Activated naive CD8-positive, alpha-beta T cell treated with anti-CD3 and anti-CD28 coated beads, Interleukin-2, amount 10 ng/mL, durations not matched to agents 7 days and 5 days (primary cell): ENCODE results near the gene IER3IP1. TPM values are rescaled to one million over a fixed set of nuclear protein-coding genes. Genes with fewer than 3 reads are reported as not detected.
"Not testable (repeated sequence)": the region's sequence is repeated elsewhere in the genome, so short reads cannot be mapped to it uniquely, and the experiment has no call there.

Source experiments
- ATAC-seq: fragments of 150-1000 bp; cut with Tn5 transposase; one replicate; pipeline ENCODE4 v1.10.0; 2021; ENCODE audit warnings: low read depth, moderate library complexity
- POLR2A ChIA-PET: fragments of 350-600 bp; sonication (Branson Sonifier 250); formaldehyde crosslinking; loops from one replicate; lab custom pipeline; 2021; ENCODE audit warnings: antibody characterized with exemption; lab: Charles Lee
- DNase-seq: peaks from one replicate; pipeline ENCODE4 v3.0.0; 2021
- H3K27ac Mint-ChIP-seq: one replicate; pipeline ENCODE4 v1.8.0; 2022; ENCODE audit warnings: mild to moderate bottlenecking, mixed read lengths
- H3K27me3 Mint-ChIP-seq: one replicate; pipeline ENCODE4 v1.8.0; 2022; ENCODE audit warnings: mild to moderate bottlenecking, moderate library complexity, mixed read lengths
- H3K36me3 Mint-ChIP-seq: one replicate; pipeline ENCODE4 v1.8.0; 2021; ENCODE audit warnings: mild to moderate bottlenecking, mixed read lengths
- H3K4me1 Mint-ChIP-seq: one replicate; pipeline ENCODE4 v1.8.0; 2021; ENCODE audit warnings: mixed read lengths
- H3K4me3 Mint-ChIP-seq: one replicate; pipeline ENCODE4 v1.8.0; 2022; ENCODE audit warnings: mild to moderate bottlenecking, moderate library complexity, mixed read lengths
- H3K9me3 Mint-ChIP-seq: one replicate; pipeline ENCODE4 v1.8.0; 2021; ENCODE audit warnings: mixed read lengths
- total RNA-seq, 2 experiments: library from RNA; stranded (reverse); gene quantifications; one replicate each; pipeline ENCODE4 v1.2.3, GENCODE V29; 2021

IER3IP1 gene, protein sequence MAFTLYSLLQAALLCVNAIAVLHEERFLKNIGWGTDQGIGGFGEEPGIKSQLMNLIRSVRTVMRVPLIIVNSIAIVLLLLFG
- total RNA-seq: 10 to 100 TPM; 10.8 to 11.0 TPM

GRCh38 chr18:47175898-47176575 lies at the start of gene IER3IP1:
TSS of gene IER3IP1 (minus strand) at chr18:47176364. CDS start at chr18:47176277, 87 bp downstream.
- no peaks in the 10 kb centered on the region for H3K36me3 Mint-ChIP-seq
- POLR2A ChIA-PET: no interaction called here
- ATAC-seq (peak; percentile 85), DNase-seq (peak; percentile 90)
- H3K4me1 Mint-ChIP-seq: no peaks in the 10 kb centered on the region
- no peaks in the 10 kb centered on the region for H3K27me3 Mint-ChIP-seq
- H3K4me3 Mint-ChIP-seq: no peak within 1 kb of the TSS
- H3K27ac Mint-ChIP-seq: peak within 1 kb of the TSS; percentile 65
- H3K9me3 Mint-ChIP-seq: no peaks in the 10 kb centered on the region

- Mint-ChIP-seq H3K36me3 (no peaks in the 10 kb centered on the region), H3K4me1 (no peaks in the 10 kb centered on the region), H3K4me3 (no peak overlapping the region), H3K27me3 (peaks cover 62% of the 10 kb centered on the region), H3K27ac (no peak overlapping the region), H3K9me3 (no peaks in the 10 kb centered on the region)
- ATAC-seq: peak; percentile 77
- POLR2A ChIA-PET: no interaction called here
- no peak for DNase-seq
These were observed 39.5 kb upstream of the IER3IP1 start for GRCh38 chr18:47215554-47216138.

DNA sequence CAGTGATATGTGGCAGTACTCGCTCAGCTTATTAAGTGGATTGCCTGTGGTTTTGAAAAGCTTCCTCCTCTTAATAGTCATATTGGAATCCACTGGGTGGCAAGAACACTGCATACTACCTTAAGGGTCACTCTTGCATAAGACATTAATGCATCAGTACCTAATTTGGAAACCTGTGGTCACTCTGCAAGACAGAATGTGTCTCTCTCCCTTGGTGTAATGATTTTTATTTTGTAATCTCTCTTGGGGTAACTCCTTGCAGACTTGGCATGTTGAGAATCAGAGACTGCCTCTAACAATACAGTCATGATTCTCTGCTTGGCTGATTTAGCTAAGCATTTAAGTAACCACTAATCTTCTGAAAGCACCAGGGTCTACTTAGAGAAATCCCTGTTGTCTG lies 33.0 kb upstream of the IER3IP1 start:
- H3K4me3 Mint-ChIP-seq: no peak overlapping the region
- DNase-seq (no peak), ATAC-seq (no peak)
- peaks cover 45% of the 10 kb centered on the region for H3K27me3 Mint-ChIP-seq
- no peaks in the 10 kb centered on the region for H3K4me1 Mint-ChIP-seq
- POLR2A ChIA-PET: no interaction called here
- H3K9me3 Mint-ChIP-seq: no peaks in the 10 kb centered on the region
- H3K36me3 Mint-ChIP-seq: no peaks in the 10 kb centered on the region
- H3K27ac Mint-ChIP-seq: no peak overlapping the region

GRCh38 chr18:47206945-47207637 lies 30.9 kb upstream of the IER3IP1 start:
- peaks cover 39% of the 10 kb centered on the region for H3K27me3 Mint-ChIP-seq

GRCh38 chr18:47204908-47205522 lies 28.9 kb upstream of the IER3IP1 start:
- DNase-seq (no peak), ATAC-seq (no peak)
- POLR2A ChIA-PET: no interaction called here
- Mint-ChIP-seq H3K36me3 (no peaks in the 10 kb centered on the region), H3K27me3 (peaks cover 29% of the 10 kb centered on the region), H3K27ac (no peak overlapping the region), H3K4me3 (no peak overlapping the region), H3K9me3 (no peaks in the 10 kb centered on the region), H3K4me1 (no peaks in the 10 kb centered on the region)

More at GRCh38 chr18:47206945-47207637, 30.9 kb upstream of the IER3IP1 start:
- DNase-seq: no peak
- Mint-ChIP-seq H3K9me3 (no peaks in the 10 kb centered on the region), H3K27ac (no peak overlapping the region), H3K36me3 (no peaks in the 10 kb centered on the region), H3K4me1 (no peaks in the 10 kb centered on the region), H3K4me3 (no peak overlapping the region)
- no peak for ATAC-seq
- POLR2A ChIA-PET: no interaction called here

GRCh38 chr18:47203626-47204464 lies 27.7 kb upstream of the IER3IP1 start:
- peaks cover 27% of the 10 kb centered on the region for H3K27me3 Mint-ChIP-seq
- H3K4me3 Mint-ChIP-seq: no peak overlapping the region
- ATAC-seq (no peak), DNase-seq (no peak)
- POLR2A ChIA-PET: no interaction called here
- H3K36me3 Mint-ChIP-seq: no peaks in the 10 kb centered on the region
- H3K27ac Mint-ChIP-seq: no peak overlapping the region
- H3K4me1 Mint-ChIP-seq: no peaks in the 10 kb centered on the region
- no peaks in the 10 kb centered on the region for H3K9me3 Mint-ChIP-seq

DNA sequence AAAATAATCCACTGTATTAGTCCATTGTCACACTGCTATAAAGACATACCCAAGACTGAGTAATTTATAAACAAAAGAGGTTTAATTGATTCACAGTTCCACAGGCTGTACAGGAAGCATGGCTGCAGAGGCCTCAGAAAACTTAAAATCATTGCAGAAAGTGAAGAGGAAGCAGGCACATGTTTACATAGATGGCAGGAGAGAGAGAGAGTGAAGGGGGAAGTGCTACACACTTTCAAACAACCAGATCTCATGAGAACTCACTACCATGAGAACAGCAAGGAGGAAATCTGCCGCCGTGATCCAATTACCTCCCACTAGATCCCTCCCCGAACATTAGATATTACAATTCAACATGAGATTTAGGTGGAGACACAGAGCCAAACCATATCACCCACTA lies 19.8 kb upstream of the IER3IP1 start:
- H3K36me3 Mint-ChIP-seq, H3K4me3 Mint-ChIP-seq, ATAC-seq, POLR2A ChIA-PET, H3K4me1 Mint-ChIP-seq, DNase-seq, H3K9me3 Mint-ChIP-seq, H3K27ac Mint-ChIP-seq: not testable (repeated sequence)
- peaks cover 42% of the 10 kb centered on the region for H3K27me3 Mint-ChIP-seq

GRCh38 chr18:47191961-47192360 lies 15.8 kb upstream of the IER3IP1 start:
- no peaks in the 10 kb centered on the region for H3K36me3 Mint-ChIP-seq
- ATAC-seq (no peak), DNase-seq (no peak)
- POLR2A ChIA-PET: no interaction called here
- no peak overlapping the region for H3K4me3 Mint-ChIP-seq
- no peak overlapping the region for H3K27ac Mint-ChIP-seq
- peaks cover 38% of the 10 kb centered on the region for H3K27me3 Mint-ChIP-seq
- H3K9me3 Mint-ChIP-seq: peaks cover 3% of the 10 kb centered on the region
- peaks cover 1% of the 10 kb centered on the region for H3K4me1 Mint-ChIP-seq

DNA sequence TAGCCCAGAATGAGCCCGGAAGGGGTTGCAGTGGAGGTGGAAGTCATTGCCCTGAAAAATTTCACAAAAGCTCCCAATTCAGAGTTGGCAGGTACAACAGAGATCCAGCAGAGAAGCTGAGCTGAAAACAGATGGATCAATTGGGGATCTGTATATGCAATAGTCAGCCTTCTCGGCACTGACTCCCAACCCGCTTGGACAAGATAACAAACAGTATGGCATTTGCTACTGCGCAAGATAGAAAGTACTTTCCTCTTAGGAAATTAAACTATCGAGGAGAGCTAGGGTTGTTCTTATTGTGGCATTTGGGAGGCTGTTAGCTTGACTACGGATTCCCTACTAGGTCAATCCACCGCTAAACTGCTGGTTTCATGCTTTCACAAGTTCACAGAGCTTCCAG lies 11.6 kb upstream of the IER3IP1 start:
- no peak for DNase-seq
- H3K4me3 Mint-ChIP-seq: no peak overlapping the region
- peaks cover 1% of the 10 kb centered on the region for H3K4me1 Mint-ChIP-seq
- peaks cover 3% of the 10 kb centered on the region for H3K36me3 Mint-ChIP-seq
- POLR2A ChIA-PET: no interaction called here
- H3K9me3 Mint-ChIP-seq: peaks cover 17% of the 10 kb centered on the region
- no peak overlapping the region for H3K27ac Mint-ChIP-seq
- ATAC-seq: no peak
- peaks cover 26% of the 10 kb centered on the region for H3K27me3 Mint-ChIP-seq

DNA sequence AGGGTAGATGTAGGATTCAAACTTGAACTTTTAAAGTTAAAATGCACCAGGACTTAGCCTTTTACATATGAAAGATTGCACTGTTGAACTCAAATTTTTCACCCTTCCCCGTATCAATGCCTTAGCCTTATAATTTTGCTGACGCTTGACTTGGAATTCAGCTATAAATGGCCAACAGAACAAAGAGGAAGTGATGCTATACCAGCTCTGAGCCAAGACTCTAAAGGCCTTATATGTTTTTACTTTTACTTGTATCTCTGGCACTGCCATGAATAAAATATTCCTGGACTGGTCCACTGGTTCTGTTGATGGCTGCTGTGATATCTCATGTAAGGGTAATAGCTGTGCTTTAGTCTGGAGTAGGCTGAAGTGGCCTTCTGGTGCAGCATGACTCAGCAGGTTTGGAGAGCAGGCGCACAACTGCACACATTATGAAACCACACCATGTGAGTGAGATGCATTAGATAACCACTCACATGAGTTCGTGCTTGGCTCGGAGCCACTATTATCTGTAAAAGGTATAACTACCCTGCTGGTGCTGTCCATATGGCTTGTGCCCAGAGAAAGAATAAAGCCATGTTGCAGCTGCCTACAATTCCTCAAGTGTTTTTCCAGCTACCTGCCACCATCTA lies 8.4 kb upstream of the IER3IP1 start:
- POLR2A ChIA-PET: no interaction called here
- Mint-ChIP-seq H3K27ac (no peak overlapping the region), H3K4me3 (no peak overlapping the region), H3K27me3 (peaks cover 13% of the 10 kb centered on the region), H3K36me3 (peaks cover 3% of the 10 kb centered on the region), H3K4me1 (no peaks in the 10 kb centered on the region), H3K9me3 (peaks cover 17% of the 10 kb centered on the region)
- ATAC-seq (no peak), DNase-seq (no peak)

DNA sequence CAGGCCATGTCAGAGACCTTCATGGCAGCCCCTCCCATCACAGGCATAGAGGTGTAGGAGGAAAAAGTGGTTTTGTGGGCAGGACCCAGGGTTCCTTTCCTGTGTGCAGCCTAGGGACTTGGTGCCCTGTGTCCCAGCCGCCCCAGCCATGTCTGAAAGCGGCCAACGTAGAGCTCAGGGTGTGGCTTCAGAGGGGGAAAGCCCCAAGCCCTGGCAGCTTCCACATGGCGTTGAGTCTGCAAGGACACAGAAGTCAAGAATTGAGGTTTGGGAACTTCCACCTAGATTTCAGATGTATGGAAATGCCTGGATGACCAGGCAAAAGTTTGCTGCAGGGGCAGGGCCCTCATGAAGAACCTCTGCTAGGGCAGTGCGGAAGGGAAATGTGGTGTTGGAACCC lies 6.0 kb upstream of the IER3IP1 start:
- ATAC-seq, H3K27me3 Mint-ChIP-seq, POLR2A ChIA-PET, H3K4me1 Mint-ChIP-seq, H3K36me3 Mint-ChIP-seq, H3K27ac Mint-ChIP-seq, DNase-seq, H3K4me3 Mint-ChIP-seq: not testable (repeated sequence)
- H3K9me3 Mint-ChIP-seq: peaks cover 16% of the 10 kb centered on the region

DNA sequence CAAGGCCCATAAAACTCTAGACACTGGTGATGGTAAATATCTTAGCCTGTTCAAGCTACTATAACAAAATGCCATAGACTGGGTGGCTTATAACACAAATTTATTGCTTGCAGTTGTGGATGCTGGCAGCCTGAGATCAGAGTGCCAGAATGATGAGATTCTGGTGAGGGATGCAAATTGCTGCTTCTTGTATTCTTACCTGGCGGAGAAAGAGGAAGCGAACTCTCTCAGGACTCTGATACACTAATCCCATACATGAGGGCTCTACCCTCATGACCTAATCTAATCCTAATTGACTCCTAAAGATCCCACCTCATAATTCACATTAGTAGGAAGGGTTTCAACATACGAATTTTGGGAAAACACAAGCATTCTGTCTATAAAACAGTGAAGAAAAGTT lies 4.6 kb upstream of the IER3IP1 start:
- no peak overlapping the region for H3K4me3 Mint-ChIP-seq
- peaks cover 14% of the 10 kb centered on the region for H3K9me3 Mint-ChIP-seq
- H3K4me1 Mint-ChIP-seq: no peaks in the 10 kb centered on the region
- POLR2A ChIA-PET: no interaction called here
- no peaks in the 10 kb centered on the region for H3K27me3 Mint-ChIP-seq
- no peak for DNase-seq
- H3K27ac Mint-ChIP-seq: no peak overlapping the region
- peaks cover 3% of the 10 kb centered on the region for H3K36me3 Mint-ChIP-seq
- ATAC-seq: no peak
